ENCODE measurements around the gene PET100.

PET100 gene

GRCh38 chr19:7652061-7652641, 22.6 kb downstream of the PET100 start:
- H3K4me3 ChIP-seq (ENCODE audit: low read length), result no peak overlapping the region
- H3K4me1 ChIP-seq (ENCODE audit: control insufficient read depth, insufficient read depth, low read length), result peaks cover 7% of the 10 kb centered on the region
- no peaks in the 10 kb centered on the region for H3K9me3 ChIP-seq (ENCODE audit: control insufficient read depth, low read length)
- H3K9ac ChIP-seq (ENCODE audit: low read length), result peak overlapping the region; percentile 51
- no peaks in the 10 kb centered on the region for H3K27me3 ChIP-seq (ENCODE audit: control insufficient read depth, insufficient read depth, low read length)
- no peaks in the 10 kb centered on the region for H3K36me3 ChIP-seq (ENCODE audit: control insufficient read depth, insufficient read depth, low read length)

- no peak overlapping the region for H3K4me3 ChIP-seq (ENCODE audit: low read length)
- H3K27me3 ChIP-seq (ENCODE audit: control insufficient read depth, insufficient read depth, low read length), result peaks cover 3% of the 10 kb centered on the region
- peaks cover 7% of the 10 kb centered on the region for H3K4me1 ChIP-seq (ENCODE audit: control insufficient read depth, insufficient read depth, low read length)
- no peaks in the 10 kb centered on the region for H3K9me3 ChIP-seq (ENCODE audit: control insufficient read depth, low read length)
- no peak overlapping the region for H3K9ac ChIP-seq (ENCODE audit: low read length)
- no peaks in the 10 kb centered on the region for H3K36me3 ChIP-seq (ENCODE audit: control insufficient read depth, insufficient read depth, low read length)
Observed at GRCh38 chr19:7654401-7654800, 24.8 kb downstream of the PET100 start.

- H3K9ac ChIP-seq (ENCODE audit: low read length), result no peak overlapping the region
- peaks cover 7% of the 10 kb centered on the region for H3K4me1 ChIP-seq (ENCODE audit: control insufficient read depth, insufficient read depth, low read length)
- H3K4me3 ChIP-seq (ENCODE audit: low read length), result no peak overlapping the region
- H3K27me3 ChIP-seq (ENCODE audit: control insufficient read depth, insufficient read depth, low read length), result peaks cover 3% of the 10 kb centered on the region
- H3K9me3 ChIP-seq (ENCODE audit: control insufficient read depth, low read length), result no peaks in the 10 kb centered on the region
- H3K36me3 ChIP-seq (ENCODE audit: control insufficient read depth, insufficient read depth, low read length), result no peaks in the 10 kb centered on the region
Observed at GRCh38 chr19:7655581-7655980, 26.0 kb downstream of the PET100 start.

DNA sequence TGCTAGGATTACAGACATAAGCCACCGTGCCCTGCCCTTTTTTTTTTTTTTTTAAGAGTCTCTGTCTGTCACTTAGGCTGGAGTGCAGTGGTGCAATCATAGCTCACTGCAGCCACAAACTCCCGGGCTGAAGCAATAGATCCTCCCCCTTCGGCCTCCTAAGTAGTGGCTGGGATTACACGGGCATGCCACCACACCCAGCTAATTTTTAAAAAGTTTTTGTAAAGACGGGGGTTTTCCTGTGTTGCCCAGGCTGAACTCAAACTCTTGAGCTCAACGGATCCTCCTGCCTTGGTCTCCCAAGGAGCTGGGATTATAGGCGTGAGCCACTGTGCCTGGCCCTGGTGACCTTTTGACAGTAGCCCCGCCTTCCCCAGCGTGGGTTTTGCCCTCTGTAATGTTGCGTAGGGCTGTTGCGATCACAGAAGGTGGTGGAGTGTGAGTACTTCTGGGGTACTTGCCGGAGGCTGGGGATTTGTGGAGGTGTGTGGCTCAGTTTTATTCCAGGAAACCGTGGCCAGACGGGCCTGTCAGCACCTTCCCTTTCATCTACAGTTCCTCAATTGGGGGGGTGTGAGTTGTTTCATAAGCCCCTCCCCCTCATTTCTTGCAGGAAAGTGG, 27.6 kb downstream of the PET100 start:
- Histone ChIP-seq H3K27me3 (ENCODE audit: control insufficient read depth, insufficient read depth, low read length) (peaks cover 3% of the 10 kb centered on the region), H3K36me3 (ENCODE audit: control insufficient read depth, insufficient read depth, low read length) (no peaks in the 10 kb centered on the region), H3K9ac (ENCODE audit: low read length) (no peak overlapping the region), H3K4me1 (ENCODE audit: control insufficient read depth, insufficient read depth, low read length) (peaks cover 4% of the 10 kb centered on the region), H3K9me3 (ENCODE audit: control insufficient read depth, low read length) (no peaks in the 10 kb centered on the region), H3K4me3 (ENCODE audit: low read length) (no peak overlapping the region)

DNA sequence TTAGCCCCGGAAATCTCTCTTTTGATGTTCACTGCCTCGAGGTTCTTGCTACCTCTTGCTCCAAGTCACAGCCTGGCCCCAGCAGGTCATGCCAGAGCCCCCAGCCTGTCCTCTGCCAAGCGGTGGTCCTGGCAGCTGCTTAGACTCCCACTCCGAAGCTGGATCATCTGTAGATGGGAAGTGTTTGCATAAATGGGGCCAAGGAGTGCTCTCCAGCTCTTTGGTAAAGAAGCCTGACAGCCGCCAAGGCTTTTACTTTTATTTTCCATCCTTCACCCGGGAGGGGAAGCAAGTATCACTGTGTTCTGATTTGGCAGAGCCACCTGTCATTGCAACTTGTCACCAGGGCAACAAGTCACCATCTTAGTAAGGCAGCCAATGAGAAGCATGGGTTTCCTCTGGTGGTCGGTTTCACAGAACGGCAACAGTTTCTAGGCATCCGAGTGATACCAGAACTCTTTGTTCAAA, 28.7 kb downstream of the PET100 start:
- Histone ChIP-seq H3K36me3 (ENCODE audit: control insufficient read depth, insufficient read depth, low read length) (no peaks in the 10 kb centered on the region), H3K4me3 (ENCODE audit: low read length) (no peak overlapping the region), H3K9ac (ENCODE audit: low read length) (no peak overlapping the region), H3K4me1 (ENCODE audit: control insufficient read depth, insufficient read depth, low read length) (no peaks in the 10 kb centered on the region), H3K9me3 (ENCODE audit: control insufficient read depth, low read length) (no peaks in the 10 kb centered on the region), H3K27me3 (ENCODE audit: control insufficient read depth, insufficient read depth, low read length) (peaks cover 3% of the 10 kb centered on the region)

GRCh38 chr19:7661744-7662538, 32.3 kb downstream of the PET100 start:
- Histone ChIP-seq H3K4me1 (ENCODE audit: control insufficient read depth, insufficient read depth, low read length) (no peaks in the 10 kb centered on the region), H3K4me3 (ENCODE audit: low read length) (no peak overlapping the region), H3K27me3 (ENCODE audit: control insufficient read depth, insufficient read depth, low read length) (peaks cover 3% of the 10 kb centered on the region), H3K36me3 (ENCODE audit: control insufficient read depth, insufficient read depth, low read length) (no peaks in the 10 kb centered on the region), H3K9ac (ENCODE audit: low read length) (no peak overlapping the region), H3K9me3 (ENCODE audit: control insufficient read depth, low read length) (no peaks in the 10 kb centered on the region)

GRCh38 chr19:7662657-7663056, 33.1 kb downstream of the PET100 start:
- no peak overlapping the region for H3K4me3 ChIP-seq (ENCODE audit: low read length)
- H3K4me1 ChIP-seq (ENCODE audit: control insufficient read depth, insufficient read depth, low read length), result no peaks in the 10 kb centered on the region
- H3K27me3 ChIP-seq (ENCODE audit: control insufficient read depth, insufficient read depth, low read length), result peaks cover 3% of the 10 kb centered on the region
- no peak overlapping the region for H3K9ac ChIP-seq (ENCODE audit: low read length)
- H3K36me3 ChIP-seq (ENCODE audit: control insufficient read depth, insufficient read depth, low read length), result no peaks in the 10 kb centered on the region
- H3K9me3 ChIP-seq (ENCODE audit: control insufficient read depth, low read length), result no peaks in the 10 kb centered on the region

DNA sequence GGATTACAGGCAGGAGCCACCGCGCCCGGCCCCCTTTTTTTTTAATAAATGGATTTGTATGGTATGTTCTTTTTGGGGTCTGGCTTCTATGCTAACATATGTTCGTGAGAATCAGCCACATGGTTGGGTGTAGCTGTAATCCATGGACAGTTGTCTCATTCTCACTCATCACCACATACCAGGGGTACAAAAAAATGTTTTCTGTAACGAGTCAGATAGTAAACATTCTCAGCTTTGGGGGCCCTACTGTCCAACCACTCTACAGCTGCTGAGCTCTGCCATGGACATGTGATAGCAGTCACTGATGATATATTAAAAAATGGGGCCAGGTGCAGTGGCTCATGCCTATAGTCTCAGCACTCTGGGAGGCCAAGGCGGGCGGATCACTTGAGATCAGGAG, 34.1 kb downstream of the PET100 start:
- Histone ChIP-seq H3K9me3 (ENCODE audit: control insufficient read depth, low read length) (no peaks in the 10 kb centered on the region), H3K9ac (ENCODE audit: low read length) (no peak overlapping the region), H3K4me1 (ENCODE audit: control insufficient read depth, insufficient read depth, low read length) (no peaks in the 10 kb centered on the region), H3K36me3 (ENCODE audit: control insufficient read depth, insufficient read depth, low read length) (no peaks in the 10 kb centered on the region), H3K4me3 (ENCODE audit: low read length) (no peak overlapping the region), H3K27me3 (ENCODE audit: control insufficient read depth, insufficient read depth, low read length) (no peaks in the 10 kb centered on the region)

GRCh38 chr19:7665076-7665475, 35.5 kb downstream of the PET100 start:
- Histone ChIP-seq H3K36me3 (ENCODE audit: control insufficient read depth, insufficient read depth, low read length) (no peaks in the 10 kb centered on the region), H3K27me3 (ENCODE audit: control insufficient read depth, insufficient read depth, low read length) (peaks cover 11% of the 10 kb centered on the region), H3K4me1 (ENCODE audit: control insufficient read depth, insufficient read depth, low read length) (no peaks in the 10 kb centered on the region), H3K4me3 (ENCODE audit: low read length) (no peak overlapping the region), H3K9me3 (ENCODE audit: control insufficient read depth, low read length) (no peaks in the 10 kb centered on the region), H3K9ac (ENCODE audit: low read length) (no peak overlapping the region)

GRCh38 chr19:7668842-7669241, 39.2 kb downstream of the PET100 start, which contains the start of gene RETN:
TSS of gene RETN (plus strand) at chr19:7669049. CDS start at chr19:7669327, 278 bp downstream.
- no peaks in the 10 kb centered on the region for H3K4me1 ChIP-seq (ENCODE audit: control insufficient read depth, insufficient read depth, low read length)
- no peaks in the 10 kb centered on the region for H3K36me3 ChIP-seq (ENCODE audit: control insufficient read depth, insufficient read depth, low read length)

DNA sequence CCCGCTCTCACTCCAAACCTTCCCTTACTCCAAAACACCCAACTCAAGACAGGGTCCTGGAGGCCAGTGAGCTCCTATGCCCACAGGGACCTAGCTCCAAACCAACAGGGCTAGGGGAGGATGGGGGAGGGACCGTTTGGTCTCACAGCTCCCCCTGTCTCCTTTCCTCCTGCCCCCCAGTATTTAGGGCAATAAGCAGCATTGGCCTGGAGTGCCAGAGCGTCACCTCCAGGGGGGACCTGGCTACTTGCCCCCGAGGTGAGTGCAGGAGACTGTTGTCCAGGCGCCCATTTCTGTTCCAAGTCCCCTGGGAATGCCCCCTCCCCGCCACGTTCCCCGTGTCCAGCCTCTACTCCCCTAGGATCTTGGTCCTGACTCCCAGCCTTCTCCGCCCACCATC, 40.0 kb downstream of the PET100 start:
- no peaks in the 10 kb centered on the region for H3K9me3 ChIP-seq (ENCODE audit: control insufficient read depth, low read length)
- H3K9ac ChIP-seq (ENCODE audit: low read length), result no peak overlapping the region
- no peak overlapping the region for H3K4me3 ChIP-seq (ENCODE audit: low read length)
- peaks cover 3% of the 10 kb centered on the region for H3K4me1 ChIP-seq (ENCODE audit: control insufficient read depth, insufficient read depth, low read length)
- peaks cover 26% of the 10 kb centered on the region for H3K27me3 ChIP-seq (ENCODE audit: control insufficient read depth, insufficient read depth, low read length)
- no peaks in the 10 kb centered on the region for H3K36me3 ChIP-seq (ENCODE audit: control insufficient read depth, insufficient read depth, low read length)

More at GRCh38 chr19:7668842-7669241, 39.2 kb downstream of the PET100 start, which contains the start of gene RETN:
- Histone ChIP-seq H3K4me3 (ENCODE audit: low read length) (no peak within 1 kb of the TSS), H3K27me3 (ENCODE audit: control insufficient read depth, insufficient read depth, low read length) (peaks cover 26% of the 10 kb centered on the region), H3K9me3 (ENCODE audit: control insufficient read depth, low read length) (no peaks in the 10 kb centered on the region), H3K9ac (ENCODE audit: low read length) (no peak within 1 kb of the TSS)

DNA sequence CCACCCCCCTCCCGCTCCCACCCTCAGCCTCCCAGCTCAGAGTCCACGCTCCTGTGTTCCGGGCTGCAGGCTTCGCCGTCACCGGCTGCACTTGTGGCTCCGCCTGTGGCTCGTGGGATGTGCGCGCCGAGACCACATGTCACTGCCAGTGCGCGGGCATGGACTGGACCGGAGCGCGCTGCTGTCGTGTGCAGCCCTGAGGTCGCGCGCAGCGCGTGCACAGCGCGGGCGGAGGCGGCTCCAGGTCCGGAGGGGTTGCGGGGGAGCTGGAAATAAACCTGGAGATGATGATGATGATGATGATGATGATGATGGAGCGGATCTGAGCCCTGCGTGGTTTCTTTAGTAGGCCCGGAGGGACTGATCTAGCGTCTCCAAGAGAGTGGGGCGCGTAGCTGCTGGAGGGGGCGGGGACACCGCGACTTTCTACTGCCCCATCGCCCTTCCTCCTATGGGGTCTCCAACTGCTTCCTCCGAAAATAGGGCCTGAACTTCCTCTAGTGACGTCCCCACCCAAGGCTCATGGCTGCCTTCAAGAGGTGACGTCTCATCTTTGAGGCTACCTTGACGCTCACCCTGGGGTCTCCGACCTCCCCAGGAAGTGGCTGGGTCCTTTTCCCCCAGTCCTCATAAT, 40.7 kb downstream of the PET100 start:
- Histone ChIP-seq H3K27me3 (ENCODE audit: control insufficient read depth, insufficient read depth, low read length) (peaks cover 26% of the 10 kb centered on the region), H3K36me3 (ENCODE audit: control insufficient read depth, insufficient read depth, low read length) (no peaks in the 10 kb centered on the region), H3K9ac (ENCODE audit: low read length) (no peak overlapping the region), H3K4me3 (ENCODE audit: low read length) (no peak overlapping the region), H3K9me3 (ENCODE audit: control insufficient read depth, low read length) (no peaks in the 10 kb centered on the region), H3K4me1 (ENCODE audit: control insufficient read depth, insufficient read depth, low read length) (peaks cover 3% of the 10 kb centered on the region)

All from mucosa of stomach (tissue), 1 donor.